Kidney epithelial cell (primary cell): ENCODE results near the gene PLCG2. TPM values are rescaled to one million over a fixed set of nuclear protein-coding genes. Genes with fewer than 3 reads are reported as not detected.

Experiments used
- DNase-seq: peaks from one replicate; pipeline ENCODE4 v3.0.0-alpha.2; 2010; ENCODE audit warnings: low read depth
- H3K27me3 ChIP-seq: 2 replicates; pipeline ENCODE4 v1.6.0; 2011; ENCODE audit warnings: low read length; ENCODE audit not compliant: control insufficient read depth, insufficient read depth
- H3K36me3 ChIP-seq: 2 replicates; pipeline ENCODE4 v1.5.1; 2011; ENCODE audit warnings: low read length; ENCODE audit not compliant: control insufficient read depth, insufficient read depth
- H3K4me3 ChIP-seq: 2 replicates; pipeline ENCODE4 v1.5.1; 2011; ENCODE audit warnings: low read depth, mild to moderate bottlenecking, control low read depth, low read length
- CTCF ChIP-seq: IDR thresholded peaks from 2 replicates; pipeline ENCODE4 v1.5.1; 2011; ENCODE audit warnings: mild to moderate bottlenecking, moderate library complexity, low read length, control low read depth, inconsistent platforms; ENCODE audit not compliant: insufficient read depth, poor library complexity, severe bottlenecking
- total RNA-seq: library from RNA; depleted of rRNA; stranded (reverse); fragments of >200 nt; gene quantifications from 2 replicates; pipeline ENCODE4 v1.2.3, GENCODE V29; 2015

The PLCG2 gene
- total RNA-seq, 1 donor from 2014 or later = 17.3 TPM

- H3K4me3 ChIP-seq = peak within 1 kb of the TSS; percentile 63
- DNase-seq = no peak
- TF ChIP-seq CTCF = no peak
These were observed 232.1 kb downstream of the PLCG2 start, which contains the start of gene SDR42E1 for GRCh38 chr16:82011199-82011641. Gene SDR42E1, minus strand, starts transcription at chr16:82011470. Its CDS starts 10,612 bp downstream, at chr16:82000858.

More at GRCh38 chr16:82011199-82011641, 232.1 kb downstream of the PLCG2 start, which contains the start of gene SDR42E1:
- H3K27me3 ChIP-seq = no peaks in the 10 kb centered on the region
- H3K36me3 ChIP-seq = no peaks in the 10 kb centered on the region

Other genes starting within 250 kb of the PLCG2 start
- gene SDR42E1, start 232.2 kb downstream of the PLCG2 start, total RNA-seq = 9.5 and 15.0 TPM in 2 replicates